22Rv1 (cell line): ENCODE measurements around the gene PPP2R5C.

Experiments used
- H3K27ac ChIP-seq: fragments of 450-650 bp; 2 replicates; pipeline ENCODE4 v1.5.1; 2017
- ZFX ChIP-seq: fragments of 450-650 bp; IDR thresholded peaks from 2 replicates; pipeline ENCODE4 v1.6.1; 2017; ENCODE audit warnings: antibody characterized with exemption, borderline replicate concordance
- TF ChIP-seq, protein P1 (sequence below): fragments of 450-650 bp; IDR thresholded peaks from 2 replicates; pipeline ENCODE4 v1.5.1; 2017; ENCODE audit warnings: mild to moderate bottlenecking

PPP2R5C gene

GRCh38 chr14:101928415-101928841, 166.9 kb downstream of the PPP2R5C start:
- TF ChIP-seq ZFX: no peak
- TF ChIP-seq, protein P1, sequence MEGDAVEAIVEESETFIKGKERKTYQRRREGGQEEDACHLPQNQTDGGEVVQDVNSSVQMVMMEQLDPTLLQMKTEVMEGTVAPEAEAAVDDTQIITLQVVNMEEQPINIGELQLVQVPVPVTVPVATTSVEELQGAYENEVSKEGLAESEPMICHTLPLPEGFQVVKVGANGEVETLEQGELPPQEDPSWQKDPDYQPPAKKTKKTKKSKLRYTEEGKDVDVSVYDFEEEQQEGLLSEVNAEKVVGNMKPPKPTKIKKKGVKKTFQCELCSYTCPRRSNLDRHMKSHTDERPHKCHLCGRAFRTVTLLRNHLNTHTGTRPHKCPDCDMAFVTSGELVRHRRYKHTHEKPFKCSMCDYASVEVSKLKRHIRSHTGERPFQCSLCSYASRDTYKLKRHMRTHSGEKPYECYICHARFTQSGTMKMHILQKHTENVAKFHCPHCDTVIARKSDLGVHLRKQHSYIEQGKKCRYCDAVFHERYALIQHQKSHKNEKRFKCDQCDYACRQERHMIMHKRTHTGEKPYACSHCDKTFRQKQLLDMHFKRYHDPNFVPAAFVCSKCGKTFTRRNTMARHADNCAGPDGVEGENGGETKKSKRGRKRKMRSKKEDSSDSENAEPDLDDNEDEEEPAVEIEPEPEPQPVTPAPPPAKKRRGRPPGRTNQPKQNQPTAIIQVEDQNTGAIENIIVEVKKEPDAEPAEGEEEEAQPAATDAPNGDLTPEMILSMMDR: no peak
- no peak overlapping the region for H3K27ac ChIP-seq

GRCh38 chr14:101929096-101929495, 167.6 kb downstream of the PPP2R5C start:
- TF ChIP-seq ZFX: no peak
- TF ChIP-seq, protein P1: no peak
- H3K27ac ChIP-seq: no peak overlapping the region

- H3K27ac ChIP-seq: no peak overlapping the region
- TF ChIP-seq, protein P1: no peak
- TF ChIP-seq ZFX: no peak
Observed at GRCh38 chr14:101929946-101930345, 168.4 kb downstream of the PPP2R5C start.

- H3K27ac ChIP-seq: no peak overlapping the region
- TF ChIP-seq ZFX: no peak
- TF ChIP-seq, protein P1: no peak
Observed at GRCh38 chr14:101932673-101933072, 171.2 kb downstream of the PPP2R5C start.

GRCh38 chr14:101933209-101933608, 171.7 kb downstream of the PPP2R5C start:
- no peak overlapping the region for H3K27ac ChIP-seq
- TF ChIP-seq, protein P1: no peak
- no peak for TF ChIP-seq ZFX

GRCh38 chr14:101934601-101935150, 173.2 kb downstream of the PPP2R5C start:
- no peak overlapping the region for H3K27ac ChIP-seq
- TF ChIP-seq, protein P1: no peak
- no peak for TF ChIP-seq ZFX

GRCh38 chr14:101937926-101938767, 176.6 kb downstream of the PPP2R5C start:
- H3K27ac ChIP-seq: no peak overlapping the region
- no peak for TF ChIP-seq ZFX
- TF ChIP-seq, protein P1: no peak
